ENCODE measurements around the gene H3-3A. TPM values are rescaled to one million over a fixed set of nuclear protein-coding genes. Genes with fewer than 3 reads are reported as not detected.

The H3-3A gene
- polyA plus RNA-seq, 3 donors: 961 to 1,826 (median 1,812) TPM

DNA sequence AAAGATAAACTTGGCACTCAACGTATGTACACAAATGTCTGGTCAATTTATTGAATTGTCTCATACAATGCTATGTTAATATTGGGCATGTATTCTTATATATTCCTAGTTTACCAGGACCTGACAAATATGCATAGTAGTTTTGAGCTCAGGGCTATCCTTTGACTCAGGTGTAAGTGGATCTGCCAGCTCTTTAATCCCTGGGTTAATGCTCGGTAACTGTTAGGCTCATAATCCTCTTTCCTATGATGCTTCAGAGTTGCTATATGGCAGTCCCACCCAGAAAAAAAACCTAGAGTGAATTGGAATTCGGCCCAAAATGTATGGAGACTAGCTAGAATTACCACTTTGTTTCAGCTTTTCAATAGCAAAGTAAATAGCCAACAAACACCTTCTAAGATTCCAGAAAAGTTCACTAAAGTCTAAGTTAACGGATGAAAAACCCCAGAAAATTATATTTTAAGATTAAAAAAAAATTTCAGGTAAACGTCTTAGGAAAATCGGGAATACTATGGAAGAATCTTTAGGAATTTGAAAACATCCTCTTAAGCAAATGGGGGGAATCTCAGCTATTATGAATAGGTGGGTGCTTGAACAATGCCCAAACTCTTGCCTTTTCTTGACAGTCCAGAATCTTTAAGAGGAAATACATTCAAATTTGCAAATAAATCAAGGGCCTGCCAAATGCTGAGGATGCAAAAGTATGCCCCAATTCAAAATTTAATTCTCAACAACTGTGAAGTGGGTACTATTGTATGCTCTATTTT, 10.9 kb downstream of the H3-3A start:
- no peak for DNase-seq
- WGBS (ENCODE audit: insufficient coverage): no CpG with 5 or more reads among the region's 6 CpGs

DNA sequence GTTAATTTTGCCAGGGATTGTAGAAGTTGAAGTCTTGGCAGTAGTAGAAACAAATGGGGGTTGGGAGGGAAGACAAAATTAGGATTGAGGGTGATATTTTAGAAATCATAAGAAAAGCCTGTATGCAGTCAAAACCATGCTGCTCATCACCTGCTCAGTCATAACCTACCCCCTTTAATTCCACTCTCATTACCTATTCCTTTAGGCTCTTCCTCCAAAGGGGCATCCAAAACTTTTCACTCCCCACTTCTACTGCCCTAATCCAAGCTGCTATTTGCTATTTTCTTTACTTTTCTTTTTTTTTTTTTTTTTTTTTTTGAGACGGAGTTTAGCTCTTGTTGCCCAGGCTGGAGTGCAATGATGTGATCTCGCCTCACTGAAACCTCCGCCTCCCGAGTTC, 11.5 kb downstream of the H3-3A start:
- Mint-ChIP-seq H3K4me1 (peaks cover 2% of the 10 kb centered on the region), H3K27ac (peak overlapping the region in 1 of 7 donors; percentile 27)

More for the DNA sequence above, 10.9 kb downstream of the H3-3A start:
- Mint-ChIP-seq H3K9me3 (peaks cover 0 to 2% (median 0%) of the 10 kb centered on the region in 7 donors), H3K4me3 (no peak overlapping the region), H3K4me1 (peaks cover 7% of the 10 kb centered on the region), H3K36me3 (peaks cover 53 to 68% of the 10 kb centered on the region in 2 donors), H3K27me3 (ENCODE audit: low read depth in 3 of 3) (peaks cover 0 to 2% (median 1%) of the 10 kb centered on the region in 3 donors), H3K27ac (peak overlapping the region in 1 of 7 donors; percentile 53)
- H3K79me2 ChIP-seq (ENCODE audit: insufficient read depth, low read length): peaks cover 29% of the 10 kb centered on the region
- intact Hi-C loops (cut with micrococcal nuclease): no loop called here
- peaks cover 0 to under 1% of the 10 kb centered on the region in 2 donors for H3K4me1 ChIP-seq (ENCODE audit: control insufficient read depth in 1 of 2, insufficient read depth in 2 of 2, low read length in 2 of 2)
- TF ChIP-seq, protein P1, sequence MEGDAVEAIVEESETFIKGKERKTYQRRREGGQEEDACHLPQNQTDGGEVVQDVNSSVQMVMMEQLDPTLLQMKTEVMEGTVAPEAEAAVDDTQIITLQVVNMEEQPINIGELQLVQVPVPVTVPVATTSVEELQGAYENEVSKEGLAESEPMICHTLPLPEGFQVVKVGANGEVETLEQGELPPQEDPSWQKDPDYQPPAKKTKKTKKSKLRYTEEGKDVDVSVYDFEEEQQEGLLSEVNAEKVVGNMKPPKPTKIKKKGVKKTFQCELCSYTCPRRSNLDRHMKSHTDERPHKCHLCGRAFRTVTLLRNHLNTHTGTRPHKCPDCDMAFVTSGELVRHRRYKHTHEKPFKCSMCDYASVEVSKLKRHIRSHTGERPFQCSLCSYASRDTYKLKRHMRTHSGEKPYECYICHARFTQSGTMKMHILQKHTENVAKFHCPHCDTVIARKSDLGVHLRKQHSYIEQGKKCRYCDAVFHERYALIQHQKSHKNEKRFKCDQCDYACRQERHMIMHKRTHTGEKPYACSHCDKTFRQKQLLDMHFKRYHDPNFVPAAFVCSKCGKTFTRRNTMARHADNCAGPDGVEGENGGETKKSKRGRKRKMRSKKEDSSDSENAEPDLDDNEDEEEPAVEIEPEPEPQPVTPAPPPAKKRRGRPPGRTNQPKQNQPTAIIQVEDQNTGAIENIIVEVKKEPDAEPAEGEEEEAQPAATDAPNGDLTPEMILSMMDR (IDR thresholded peaks at IDR 0.05): no peak
- no peak overlapping the region for H2AFZ ChIP-seq (ENCODE audit: insufficient read depth, low read depth, low read length, poor library complexity, severe bottlenecking)
- H3K9ac ChIP-seq (ENCODE audit: insufficient read depth, low read length, poor library complexity, severe bottlenecking): no peak overlapping the region
- H4K20me1 ChIP-seq (ENCODE audit: insufficient read depth, low read length): peaks cover 81% of the 10 kb centered on the region
- H3K27me3 ChIP-seq (ENCODE audit: control insufficient read depth in 2 of 2, insufficient read depth in 2 of 2, low read length in 2 of 2): no peaks in the 10 kb centered on the region
- H3K4me2 ChIP-seq (replicated peaks; ENCODE audit: extremely low read depth, low read length, poor library complexity, severe bottlenecking): no peak overlapping the region
- H3K36me3 ChIP-seq (replicated peaks in 1 of 2; ENCODE audit: control insufficient read depth in 1 of 2, insufficient read depth in 2 of 2, low read length in 2 of 2): peaks cover 51 to 68% of the 10 kb centered on the region in 2 donors
- H3K4me3 ChIP-seq (replicated peaks in 1 of 3; ENCODE audit: low read depth in 2 of 3, low read length in 3 of 3): no peak overlapping the region
- H3K9me3 ChIP-seq (replicated peaks in 1 of 2; ENCODE audit: control insufficient read depth in 1 of 2, insufficient read depth in 1 of 2, low read length in 2 of 2): no peaks in the 10 kb centered on the region
- no peak overlapping the region for H3K27ac ChIP-seq (ENCODE audit: low read depth in 1 of 2, low read length in 2 of 2)

More for the DNA sequence above, 11.5 kb downstream of the H3-3A start:
- H3K4me3 ChIP-seq (replicated peaks in 1 of 3; ENCODE audit: low read depth in 2 of 3, low read length in 3 of 3): no peak overlapping the region
- no peaks in the 10 kb centered on the region for H3K9me3 ChIP-seq (replicated peaks in 1 of 2; ENCODE audit: control insufficient read depth in 1 of 2, insufficient read depth in 1 of 2, low read length in 2 of 2)
- peaks cover 47 to 61% of the 10 kb centered on the region in 2 donors for H3K36me3 Mint-ChIP-seq
- no CpG with 5 or more reads among the region's 4 CpGs for WGBS (ENCODE audit: insufficient coverage)
- no peak overlapping the region for H2AFZ ChIP-seq (ENCODE audit: insufficient read depth, low read depth, low read length, poor library complexity, severe bottlenecking)
- no peak overlapping the region for H3K4me3 Mint-ChIP-seq
- no peak overlapping the region for H3K27ac ChIP-seq (ENCODE audit: low read depth in 1 of 2, low read length in 2 of 2)
- H3K9me3 Mint-ChIP-seq: peaks cover 0 to 2% (median 0%) of the 10 kb centered on the region in 7 donors
- intact Hi-C loops (cut with micrococcal nuclease): no loop called here
- no peak for DNase-seq
- no peak overlapping the region for H3K9ac ChIP-seq (ENCODE audit: insufficient read depth, low read length, poor library complexity, severe bottlenecking)
- peaks cover 0 to 2% (median 1%) of the 10 kb centered on the region in 3 donors for H3K27me3 Mint-ChIP-seq (ENCODE audit: low read depth in 3 of 3)
- peaks cover 75% of the 10 kb centered on the region for H4K20me1 ChIP-seq (ENCODE audit: insufficient read depth, low read length)
- no peaks in the 10 kb centered on the region for H3K4me1 ChIP-seq (ENCODE audit: control insufficient read depth in 1 of 2, insufficient read depth in 2 of 2, low read length in 2 of 2)
- H3K36me3 ChIP-seq (replicated peaks in 1 of 2; ENCODE audit: control insufficient read depth in 1 of 2, insufficient read depth in 2 of 2, low read length in 2 of 2): peaks cover 45 to 62% of the 10 kb centered on the region in 2 donors
- no peak overlapping the region for H3K4me2 ChIP-seq (replicated peaks; ENCODE audit: extremely low read depth, low read length, poor library complexity, severe bottlenecking)
- TF ChIP-seq, protein P1 (IDR thresholded peaks at IDR 0.05): no peak
- H3K27me3 ChIP-seq (ENCODE audit: control insufficient read depth in 2 of 2, insufficient read depth in 2 of 2, low read length in 2 of 2): no peaks in the 10 kb centered on the region
- H3K79me2 ChIP-seq (ENCODE audit: insufficient read depth, low read length): peaks cover 22% of the 10 kb centered on the region

Measured in CD14-positive monocyte (primary cell).